Calu3 (cell line): ENCODE results near the gene LCN10. TPM values are rescaled to one million over a fixed set of nuclear protein-coding genes. Genes with fewer than 3 reads are reported as not detected.
"Not testable (repeated sequence)": the region's sequence is repeated elsewhere in the genome, so short reads cannot be mapped to it uniquely, and the experiment has no call there.

Experiments
- BruUV-seq: library from RNA; stranded (reverse); fragments of 400-500 nt; replicated peaks from 2 replicates; lab custom pipeline; 2021; lab: Mats Ljungman, UMichigan
- CTCF ChIA-PET: fragments of 300-600 bp; sonication (Branson Sonifier 250); formaldehyde crosslinking; loops from one replicate; lab custom pipeline; 2022; ENCODE audit warnings: antibody characterized with exemption; lab: Charles Lee
- DNase-seq: peaks from one replicate; pipeline ENCODE4 v3.0.0; 2022
- H3K27ac Mint-ChIP-seq: one replicate; pipeline ENCODE4 v1.8.0; 2022; ENCODE audit warnings: mixed read lengths; ENCODE audit not compliant: unreplicated experiment
- H3K27me3 Mint-ChIP-seq: one replicate; pipeline ENCODE4 v1.8.0; 2022; ENCODE audit warnings: mixed read lengths; ENCODE audit not compliant: unreplicated experiment
- H3K36me3 Mint-ChIP-seq: one replicate; pipeline ENCODE4 v1.8.0; 2022; ENCODE audit warnings: mild to moderate bottlenecking, moderate library complexity, mixed read lengths; ENCODE audit not compliant: insufficient read depth, unreplicated experiment
- H3K4me1 Mint-ChIP-seq: one replicate; pipeline ENCODE4 v1.8.0; 2022; ENCODE audit warnings: mild to moderate bottlenecking, low read depth, mixed read lengths; ENCODE audit not compliant: unreplicated experiment
- H3K4me3 Mint-ChIP-seq: one replicate; pipeline ENCODE4 v1.8.0; 2022; ENCODE audit warnings: mild to moderate bottlenecking, low read depth, moderate library complexity, mixed read lengths; ENCODE audit not compliant: unreplicated experiment
- H3K9me3 Mint-ChIP-seq: one replicate; pipeline ENCODE4 v1.8.0; 2022; ENCODE audit warnings: low read depth, mixed read lengths; ENCODE audit not compliant: unreplicated experiment
- intact Hi-C: fragments of 100-400 bp; cut with micrococcal nuclease; formaldehyde crosslinking; loops from one replicate; pipeline ENCODE4 v1.10.0; 2022; ENCODE audit not compliant: unreplicated experiment
- total RNA-seq: library from RNA; stranded (reverse); gene quantifications from 2 replicates; pipeline ENCODE4 v1.2.3, GENCODE V29; 2022
- TF ChIP-seq, protein P1 (sequence below): fragments of 200-600 bp; IDR thresholded peaks from one replicate; pipeline ENCODE4 v1.8.0; 2022; ENCODE audit warnings: antibody characterized with exemption; ENCODE audit not compliant: unreplicated experiment

Gene LCN10
- total RNA-seq, 1 experiment from 2014 or later, result 0.33 TPM

DNA sequence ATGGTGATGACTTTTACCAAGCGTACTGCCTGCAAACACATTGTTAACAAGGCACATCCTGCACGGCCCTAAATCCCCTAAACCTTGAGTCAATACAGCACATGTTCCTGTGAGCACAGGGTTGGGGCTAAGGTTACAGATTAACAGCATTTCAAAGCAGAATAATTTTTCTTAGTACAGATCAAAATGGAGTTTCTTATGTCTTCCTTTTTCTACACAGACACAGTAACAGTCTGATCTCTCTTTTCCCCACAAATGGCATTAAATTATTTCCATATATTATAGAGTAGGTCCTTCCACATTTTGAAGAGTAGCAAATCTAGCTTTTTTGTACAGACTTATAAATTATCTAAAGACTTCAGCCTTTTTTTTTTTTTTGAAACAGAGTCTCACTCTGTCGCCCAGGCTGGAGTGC, 46.8 kb upstream of the LCN10 start:
- peaks cover 30% of the 10 kb centered on the region for H3K36me3 Mint-ChIP-seq
- CTCF ChIA-PET, result no interaction called here
- no peaks in the 10 kb centered on the region for H3K9me3 Mint-ChIP-seq
- TF ChIP-seq, protein P1, sequence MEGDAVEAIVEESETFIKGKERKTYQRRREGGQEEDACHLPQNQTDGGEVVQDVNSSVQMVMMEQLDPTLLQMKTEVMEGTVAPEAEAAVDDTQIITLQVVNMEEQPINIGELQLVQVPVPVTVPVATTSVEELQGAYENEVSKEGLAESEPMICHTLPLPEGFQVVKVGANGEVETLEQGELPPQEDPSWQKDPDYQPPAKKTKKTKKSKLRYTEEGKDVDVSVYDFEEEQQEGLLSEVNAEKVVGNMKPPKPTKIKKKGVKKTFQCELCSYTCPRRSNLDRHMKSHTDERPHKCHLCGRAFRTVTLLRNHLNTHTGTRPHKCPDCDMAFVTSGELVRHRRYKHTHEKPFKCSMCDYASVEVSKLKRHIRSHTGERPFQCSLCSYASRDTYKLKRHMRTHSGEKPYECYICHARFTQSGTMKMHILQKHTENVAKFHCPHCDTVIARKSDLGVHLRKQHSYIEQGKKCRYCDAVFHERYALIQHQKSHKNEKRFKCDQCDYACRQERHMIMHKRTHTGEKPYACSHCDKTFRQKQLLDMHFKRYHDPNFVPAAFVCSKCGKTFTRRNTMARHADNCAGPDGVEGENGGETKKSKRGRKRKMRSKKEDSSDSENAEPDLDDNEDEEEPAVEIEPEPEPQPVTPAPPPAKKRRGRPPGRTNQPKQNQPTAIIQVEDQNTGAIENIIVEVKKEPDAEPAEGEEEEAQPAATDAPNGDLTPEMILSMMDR, result no peak
- DNase-seq, result no peak
- peak overlapping the region; percentile 13 for H3K27ac Mint-ChIP-seq
- no TSS peak for BruUV-seq
- intact Hi-C loops, result no loop called here
- H3K4me3 Mint-ChIP-seq, result no peak overlapping the region
- H3K4me1 Mint-ChIP-seq, result peaks cover 44% of the 10 kb centered on the region
- no peaks in the 10 kb centered on the region for H3K27me3 Mint-ChIP-seq

DNA sequence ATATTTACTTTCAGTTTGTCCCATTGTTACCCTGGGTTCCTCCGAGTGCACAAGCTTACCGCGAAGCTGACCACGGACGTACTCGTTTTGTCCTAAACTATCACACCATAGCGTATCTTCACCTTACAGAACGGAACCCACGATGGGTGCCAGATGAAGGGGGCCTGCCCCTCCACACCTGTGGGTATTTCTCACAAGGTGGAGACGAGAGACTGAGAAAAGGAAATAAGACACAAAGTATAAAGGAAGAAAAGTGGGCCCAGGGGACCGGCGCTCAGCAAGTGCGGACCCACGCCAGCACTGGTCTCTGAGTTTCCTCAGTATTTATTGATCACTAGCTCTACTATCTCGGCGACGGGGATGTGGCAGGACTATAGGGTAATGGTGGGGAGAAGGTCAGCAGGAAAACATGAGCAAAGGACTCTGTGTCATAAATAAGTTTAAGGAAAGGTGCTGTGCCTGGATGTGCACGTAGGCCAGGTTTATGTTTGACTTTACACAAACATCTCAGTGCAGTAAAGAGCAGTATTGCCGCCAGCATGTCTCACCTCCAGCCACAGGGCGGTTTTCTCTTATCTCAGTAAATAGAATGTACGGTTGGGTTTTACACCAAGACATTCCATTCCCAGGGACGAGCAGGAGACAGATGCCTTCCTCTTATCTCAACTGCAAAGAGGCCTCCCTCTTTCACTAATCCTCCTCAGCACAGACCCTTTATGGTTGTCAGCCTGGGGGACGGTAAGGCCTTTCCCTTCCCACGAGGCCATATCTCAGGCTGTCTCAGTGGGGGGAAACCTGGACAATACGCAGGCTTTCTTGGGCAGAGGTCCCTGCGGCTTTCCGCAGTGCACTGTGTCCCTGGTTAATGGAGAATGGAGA, 46.1 kb upstream of the LCN10 start:
- DNase-seq, BruUV-seq, H3K9me3 Mint-ChIP-seq, intact Hi-C loops, H3K27me3 Mint-ChIP-seq: not testable (repeated sequence)
- Mint-ChIP-seq H3K4me1 (peaks cover 48% of the 10 kb centered on the region), H3K36me3 (peaks cover 30% of the 10 kb centered on the region), H3K27ac (peak overlapping the region; percentile 13), H3K4me3 (peak overlapping the region; percentile 43)
- CTCF ChIA-PET, result interaction anchor here (0.7 to 1.6 kb wide), 2 partner anchors 279 to 430 kb away, joined by 3 read pairs; no protein-coding TSS in a partner anchor

DNA sequence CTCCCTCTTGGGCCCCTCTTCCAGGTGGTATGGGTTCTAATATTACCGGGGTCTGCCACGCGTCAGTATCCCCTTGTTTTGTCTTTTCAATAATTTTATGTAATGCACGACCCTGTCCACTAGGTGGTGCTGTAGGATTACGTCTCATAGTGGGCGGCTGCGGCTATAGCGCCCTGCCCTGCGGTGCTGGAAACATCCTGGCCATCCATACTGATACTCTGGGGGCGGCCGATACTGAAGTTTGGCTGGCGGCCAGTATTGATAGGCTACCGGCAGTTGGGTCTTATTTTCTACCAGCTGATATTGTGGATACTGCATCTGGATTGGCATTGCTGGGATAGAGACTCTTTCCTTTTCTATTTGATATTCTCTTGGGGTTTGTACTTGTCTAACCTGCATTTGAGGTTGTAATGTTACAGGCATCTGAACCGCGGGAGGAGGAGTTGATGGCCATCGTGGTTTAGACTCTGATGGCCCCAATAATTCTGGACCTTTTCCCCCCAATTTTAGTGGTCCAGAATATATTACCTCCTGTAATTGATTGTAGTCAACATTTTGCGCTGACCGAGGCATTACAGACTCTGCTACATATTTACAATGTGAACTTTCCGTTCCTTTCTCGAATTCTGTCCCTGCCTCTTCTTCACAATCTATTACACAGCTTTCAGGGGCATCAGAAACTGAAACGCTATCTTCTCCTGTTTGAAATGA, 45.1 kb upstream of the LCN10 start:
- Mint-ChIP-seq H3K4me3 (peak overlapping the region; percentile 43), H3K36me3 (peaks cover 24% of the 10 kb centered on the region), H3K27me3 (no peaks in the 10 kb centered on the region), H3K27ac (no peak overlapping the region), H3K9me3 (no peaks in the 10 kb centered on the region), H3K4me1 (peaks cover 48% of the 10 kb centered on the region)
- DNase-seq, result peak; percentile 52
- CTCF ChIA-PET, result interaction anchor here (0.7 to 1.6 kb wide), 2 partner anchors 280 to 431 kb away, joined by 3 read pairs; no protein-coding TSS in a partner anchor
- no TSS peak for BruUV-seq
- TF ChIP-seq, protein P1, result peak; percentile 74
- intact Hi-C loops, result loop anchor here (2.0 kb wide), 1 partner anchor 247 kb away; no protein-coding TSS in a partner anchor

DNA sequence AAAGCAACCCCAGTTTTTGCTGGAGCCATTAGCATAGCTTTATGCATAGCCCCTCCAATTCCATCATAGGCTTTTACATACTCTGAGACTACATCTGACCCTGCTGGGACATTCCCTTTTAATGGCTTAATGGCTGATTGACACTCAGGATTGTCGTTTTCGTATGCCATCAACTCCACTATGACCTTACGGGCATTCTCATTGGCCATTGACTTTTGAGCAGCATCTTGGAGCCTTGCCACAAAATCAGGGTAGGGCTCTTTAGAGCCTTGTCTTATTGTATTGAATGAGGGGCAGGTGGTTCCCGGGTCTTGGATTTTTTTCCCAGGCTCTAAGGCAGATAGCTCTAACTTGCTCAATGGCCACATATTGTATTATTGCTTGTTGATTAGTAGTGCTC, 44.2 kb upstream of the LCN10 start:
- H3K9me3 Mint-ChIP-seq, CTCF ChIA-PET, H3K27me3 Mint-ChIP-seq, DNase-seq, BruUV-seq, H3K4me3 Mint-ChIP-seq, H3K27ac Mint-ChIP-seq: not testable (repeated sequence)
- H3K4me1 Mint-ChIP-seq, result peaks cover 48% of the 10 kb centered on the region
- H3K36me3 Mint-ChIP-seq, result peaks cover 20% of the 10 kb centered on the region
- intact Hi-C loops, result loop anchor here (2.0 kb wide), 1 partner anchor 248 kb away; no protein-coding TSS in a partner anchor

DNA sequence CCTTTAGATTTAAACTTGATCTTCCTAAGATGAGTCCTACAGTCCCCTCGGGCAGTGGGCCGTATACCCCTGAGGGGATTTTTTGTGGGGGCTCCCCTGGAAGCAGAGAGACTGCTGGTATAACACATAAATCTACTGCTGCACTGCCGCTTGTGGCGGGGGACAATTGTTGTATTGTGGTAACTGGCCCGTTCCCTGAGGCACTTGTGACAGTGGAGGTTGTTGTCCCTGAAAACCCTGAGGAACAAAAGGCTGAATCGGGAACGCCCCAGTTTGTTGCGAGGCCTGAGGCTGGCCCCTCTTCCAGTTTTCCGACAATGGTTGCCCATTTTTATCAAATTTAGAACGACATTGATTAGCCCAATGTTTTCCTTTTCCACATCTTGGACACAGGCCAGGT, 43.7 kb upstream of the LCN10 start:
- H3K4me3 Mint-ChIP-seq, result no peak overlapping the region
- TF ChIP-seq, protein P1, result no peak
- peaks cover 5% of the 10 kb centered on the region for H3K27me3 Mint-ChIP-seq
- CTCF ChIA-PET, result no interaction called here
- intact Hi-C loops, result loop anchor here (2.0 kb wide), 1 partner anchor 248 kb away; no protein-coding TSS in a partner anchor
- no peak overlapping the region for H3K27ac Mint-ChIP-seq
- H3K36me3 Mint-ChIP-seq, result peaks cover 15% of the 10 kb centered on the region
- no TSS peak for BruUV-seq
- no peaks in the 10 kb centered on the region for H3K9me3 Mint-ChIP-seq
- DNase-seq, result no peak
- H3K4me1 Mint-ChIP-seq, result peaks cover 48% of the 10 kb centered on the region

DNA sequence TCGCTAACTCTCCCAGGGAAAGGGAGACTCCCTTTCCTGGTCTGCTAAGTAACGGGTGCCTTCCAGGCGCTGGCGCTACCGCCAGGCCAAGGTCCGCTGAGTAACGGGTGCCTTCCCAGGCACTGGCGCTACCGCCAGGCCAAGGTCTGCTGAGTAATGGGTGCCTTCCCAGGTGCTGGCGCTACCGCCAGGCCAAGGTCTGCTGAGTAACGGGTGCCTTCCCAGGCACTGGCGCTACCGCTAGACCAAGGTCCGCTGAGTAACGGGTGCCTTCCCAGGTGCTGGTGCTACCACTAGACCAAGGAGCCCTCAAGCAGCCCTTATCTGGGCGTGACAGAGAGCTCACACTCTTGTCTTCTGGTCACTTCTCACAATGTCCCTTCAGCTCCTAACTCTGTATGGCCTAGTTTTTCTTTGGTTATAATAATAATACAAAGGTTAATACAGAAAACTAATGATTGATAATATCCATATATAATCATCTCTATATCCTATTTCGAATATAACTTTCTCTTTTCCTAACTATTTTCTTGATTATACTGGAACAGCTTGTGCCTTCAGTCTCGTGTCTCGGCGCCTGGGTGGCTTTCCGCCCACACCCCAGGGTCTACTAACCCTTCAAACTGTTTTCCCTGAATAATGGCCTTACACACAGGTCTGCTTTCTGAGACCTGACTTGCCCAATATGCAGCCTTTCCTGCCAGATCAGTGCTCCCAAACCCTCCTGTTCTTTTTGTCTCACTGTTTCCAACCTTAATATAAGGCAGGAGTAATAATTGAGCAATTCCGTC, 43.0 kb upstream of the LCN10 start:
- not testable (repeated sequence) for BruUV-seq, H3K9me3 Mint-ChIP-seq, H3K36me3 Mint-ChIP-seq, H3K27ac Mint-ChIP-seq
- CTCF ChIA-PET, result interaction anchor here (0.7 kb wide), 1 partner anchor 96 kb away, joined by 3 read pairs; no protein-coding TSS in a partner anchor
- Mint-ChIP-seq H3K4me3 (peak overlapping the region; percentile 17), H3K27me3 (peaks cover 12% of the 10 kb centered on the region), H3K4me1 (peaks cover 48% of the 10 kb centered on the region)
- peak; percentile 42 for DNase-seq
- intact Hi-C loops, result loop anchor here (2.0 kb wide), 1 partner anchor 249 kb away; no protein-coding TSS in a partner anchor
